ENCODE measurements around the gene KIAA1586. TPM values are rescaled to one million over a fixed set of nuclear protein-coding genes. Genes with fewer than 3 reads are reported as not detected.

The KIAA1586 gene
- total and polyA plus RNA-seq, 2 of the 13 experiments (the other 11 are each of a cell fraction or from before 2014, with no cell fraction given), result 5.5 to 16.9 TPM

DNA sequence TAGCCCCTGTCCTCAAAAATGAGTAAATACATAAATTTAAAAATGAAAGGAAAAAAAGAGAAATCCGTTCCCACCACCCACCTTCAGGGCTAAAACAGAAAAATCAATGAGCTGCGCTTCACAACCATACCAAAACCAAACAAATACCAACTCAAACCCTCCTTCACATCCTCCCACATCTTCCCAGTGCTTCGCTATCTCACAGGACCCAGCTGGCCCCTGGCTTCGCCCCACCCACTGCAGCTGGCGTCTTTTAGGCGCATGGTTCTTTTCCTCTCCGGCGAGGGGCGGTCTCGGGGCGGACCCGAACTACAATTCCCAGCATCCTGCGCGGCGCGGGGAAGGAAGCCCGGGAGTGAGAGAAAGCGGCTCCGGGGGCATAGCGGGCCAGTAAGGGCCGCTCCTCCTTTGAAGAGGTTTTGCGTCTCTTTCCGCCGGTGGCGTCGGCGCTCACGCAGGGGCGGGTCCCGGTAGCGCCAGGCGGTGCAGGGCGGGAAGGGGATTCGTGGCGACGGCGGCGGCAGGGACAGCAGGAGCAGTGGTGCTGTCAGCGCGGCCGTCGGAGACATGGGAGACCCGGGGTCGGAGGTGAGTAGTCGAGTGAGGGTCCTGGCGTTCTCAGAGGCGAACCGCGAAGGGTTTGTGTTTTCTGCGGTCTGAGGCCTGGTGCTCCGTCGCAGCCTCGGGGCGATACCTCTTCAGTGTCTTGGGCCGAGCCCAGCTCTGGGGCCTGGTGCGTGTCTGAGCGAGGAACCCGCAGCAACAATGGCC is 43.4 kb downstream of the KIAA1586 start, which contains the start of gene ZNF451 (continued):
- TF ChIP-seq ZSCAN29 (CRISPR knock-in tag; conservative IDR thresholded peaks at IDR 0.05) (peak; percentile 78; the same call in 1 of the 2 replicates), ZZZ3 (CRISPR knock-in tag; IDR thresholded peaks at IDR 0.05; ENCODE audit: borderline replicate concordance) (no peak), PLRG1 (conservative IDR thresholded peaks at IDR 0.05) (no peak), PRMT3 (CRISPR knock-in tag; IDR thresholded peaks at IDR 0.05; ENCODE audit: borderline replicate concordance, low read depth) (no peak; the same call in 1 of the 2 replicates), TRIM22 (IDR thresholded peaks at IDR 0.05) (no peak), AFF4 (CRISPR knock-in tag; IDR thresholded peaks at IDR 0.05) (no peak), ZSCAN25 (CRISPR knock-in tag; IDR thresholded peaks at IDR 0.05) (peak; percentile 68; the same call in 1 of the 2 replicates), MIER2 (CRISPR knock-in tag; IDR thresholded peaks at IDR 0.05) (no peak; the same call in 1 of the 2 replicates), FOXP1 (IDR thresholded peaks at IDR 0.05) (no peak), FOXP1 (CRISPR knock-in tag; IDR thresholded peaks at IDR 0.05) (peak; percentile 25; the same call in 1 of the 2 replicates), ARID2 (CRISPR knock-in tag; IDR thresholded peaks at IDR 0.05; ENCODE audit: borderline replicate concordance) (0 out of 2 replicates have a peak, but pooled peaks have one; percentile 31), POLR2AphosphoS2 (IDR thresholded peaks at IDR 0.05; ENCODE audit: low read depth, low read length) (0 out of 2 replicates have a peak, but pooled peaks have one; percentile 47), ZNF292 (CRISPR knock-in tag; IDR thresholded peaks at IDR 0.05; ENCODE audit: borderline replicate concordance, low read depth) (peak; percentile 47; the same call in 1 of the 2 replicates), NFE2L2 (IDR thresholded peaks at IDR 0.05; ENCODE audit: low read length) (no peak), CHCHD3 (CRISPR knock-in tag; IDR thresholded peaks at IDR 0.05) (no peak), FUBP1 (CRISPR knock-in tag; IDR thresholded peaks at IDR 0.05; ENCODE audit: borderline replicate concordance) (no peak; the same call in 1 of the 2 replicates)
- TF ChIP-seq, protein P1, sequence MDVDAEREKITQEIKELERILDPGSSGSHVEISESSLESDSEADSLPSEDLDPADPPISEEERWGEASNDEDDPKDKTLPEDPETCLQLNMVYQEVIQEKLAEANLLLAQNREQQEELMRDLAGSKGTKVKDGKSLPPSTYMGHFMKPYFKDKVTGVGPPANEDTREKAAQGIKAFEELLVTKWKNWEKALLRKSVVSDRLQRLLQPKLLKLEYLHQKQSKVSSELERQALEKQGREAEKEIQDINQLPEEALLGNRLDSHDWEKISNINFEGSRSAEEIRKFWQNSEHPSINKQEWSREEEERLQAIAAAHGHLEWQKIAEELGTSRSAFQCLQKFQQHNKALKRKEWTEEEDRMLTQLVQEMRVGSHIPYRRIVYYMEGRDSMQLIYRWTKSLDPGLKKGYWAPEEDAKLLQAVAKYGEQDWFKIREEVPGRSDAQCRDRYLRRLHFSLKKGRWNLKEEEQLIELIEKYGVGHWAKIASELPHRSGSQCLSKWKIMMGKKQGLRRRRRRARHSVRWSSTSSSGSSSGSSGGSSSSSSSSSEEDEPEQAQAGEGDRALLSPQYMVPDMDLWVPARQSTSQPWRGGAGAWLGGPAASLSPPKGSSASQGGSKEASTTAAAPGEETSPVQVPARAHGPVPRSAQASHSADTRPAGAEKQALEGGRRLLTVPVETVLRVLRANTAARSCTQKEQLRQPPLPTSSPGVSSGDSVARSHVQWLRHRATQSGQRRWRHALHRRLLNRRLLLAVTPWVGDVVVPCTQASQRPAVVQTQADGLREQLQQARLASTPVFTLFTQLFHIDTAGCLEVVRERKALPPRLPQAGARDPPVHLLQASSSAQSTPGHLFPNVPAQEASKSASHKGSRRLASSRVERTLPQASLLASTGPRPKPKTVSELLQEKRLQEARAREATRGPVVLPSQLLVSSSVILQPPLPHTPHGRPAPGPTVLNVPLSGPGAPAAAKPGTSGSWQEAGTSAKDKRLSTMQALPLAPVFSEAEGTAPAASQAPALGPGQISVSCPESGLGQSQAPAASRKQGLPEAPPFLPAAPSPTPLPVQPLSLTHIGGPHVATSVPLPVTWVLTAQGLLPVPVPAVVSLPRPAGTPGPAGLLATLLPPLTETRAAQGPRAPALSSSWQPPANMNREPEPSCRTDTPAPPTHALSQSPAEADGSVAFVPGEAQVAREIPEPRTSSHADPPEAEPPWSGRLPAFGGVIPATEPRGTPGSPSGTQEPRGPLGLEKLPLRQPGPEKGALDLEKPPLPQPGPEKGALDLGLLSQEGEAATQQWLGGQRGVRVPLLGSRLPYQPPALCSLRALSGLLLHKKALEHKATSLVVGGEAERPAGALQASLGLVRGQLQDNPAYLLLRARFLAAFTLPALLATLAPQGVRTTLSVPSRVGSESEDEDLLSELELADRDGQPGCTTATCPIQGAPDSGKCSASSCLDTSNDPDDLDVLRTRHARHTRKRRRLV (CRISPR knock-in tag; IDR thresholded peaks at IDR 0.05), result no peak
